Smooth muscle cell (in vitro differentiated cells): ENCODE measurements around the gene WNT5B. TPM values are rescaled to one million over a fixed set of nuclear protein-coding genes. Genes with fewer than 3 reads are reported as not detected.
A peak's percentile ranks its signal among the peaks of the same experiment; 100 is the strongest.

Source experiments
- DNase-seq: peaks from one replicate; lab custom pipeline; 2025; ENCODE audit not compliant: unreplicated experiment; lab: John Stamatoyannopoulos, UW
- H2AFZ ChIP-seq: fragments of 200-600 bp; sonication (generic); 2 replicates; pipeline ENCODE4 v1.6.0; 2016; ENCODE audit warnings: antibody characterized with exemption, low read depth, mild to moderate bottlenecking
- H3F3A ChIP-seq: fragments of 200-600 bp; sonication (generic); 2 replicates; pipeline ENCODE4 v1.6.0; 2017; ENCODE audit warnings: antibody characterized with exemption, low read depth
- H3K27ac ChIP-seq: fragments of 200-600 bp; sonication (generic); 2 replicates; pipeline ENCODE4 v1.5.1; 2016; ENCODE audit warnings: low read depth, mild to moderate bottlenecking
- H3K27me3 ChIP-seq: fragments of 200-600 bp; sonication (generic); 2 replicates; pipeline ENCODE4 v1.6.1; 2016; ENCODE audit warnings: low read depth, mild to moderate bottlenecking
- H3K36me3 ChIP-seq: fragments of 200-600 bp; sonication (generic); 2 replicates; pipeline ENCODE4 v1.5.1; 2016; ENCODE audit warnings: low read depth
- H3K4me1 ChIP-seq: fragments of 200-600 bp; sonication (generic); 2 replicates; pipeline ENCODE4 v1.5.1; 2016; ENCODE audit warnings: low read depth
- H3K4me2 ChIP-seq: fragments of 200-600 bp; sonication (generic); 2 replicates; pipeline ENCODE4 v1.6.0; 2016; ENCODE audit warnings: mild to moderate bottlenecking
- H3K4me3 ChIP-seq: fragments of 200-600 bp; sonication (generic); 2 replicates; pipeline ENCODE4 v1.5.1; 2016; ENCODE audit warnings: mild to moderate bottlenecking
- H3K79me2 ChIP-seq: fragments of 200-600 bp; sonication (generic); 2 replicates; pipeline ENCODE4 v1.6.0; 2016; ENCODE audit warnings: low read depth, mild to moderate bottlenecking
- H3K9ac ChIP-seq: fragments of 200-600 bp; sonication (generic); 2 replicates; pipeline ENCODE4 v1.6.0; 2016; ENCODE audit warnings: low read depth
- H3K9me3 ChIP-seq: fragments of 200-600 bp; sonication (generic); replicated peaks from 2 replicates; pipeline ENCODE4 v1.5.1; 2016; ENCODE audit warnings: low read depth
- H4K20me1 ChIP-seq: fragments of 200-600 bp; sonication (generic); 2 replicates; pipeline ENCODE4 v1.6.0; 2016; ENCODE audit warnings: low read depth
- WGBS: methylation state at CpG from one replicate; pipeline ENCODE4 v1.1.7; 2016; ENCODE audit warnings: low lambda C conversion rate; 5-methylcytosine and 5-hydroxymethylcytosine counted together
- polyA plus RNA-seq: library from polyadenylated mRNA; unstranded; fragments of >200 nt; fragmentation: Nextera tagmentation; extraction: Ambion mirVana; gene quantifications from 2 replicates; pipeline ENCODE4 v1.2.1, GENCODE V29; 2016
- total RNA-seq: library from RNA; depleted of rRNA; stranded (reverse); fragments of >200 nt; gene quantifications from 2 replicates; pipeline ENCODE4 v1.2.3, GENCODE V29; 2014
- TF ChIP-seq, protein P1 (sequence below): fragments of 200-600 bp; sonication (generic); IDR thresholded peaks from 2 replicates; pipeline ENCODE4 v1.5.1; 2017; ENCODE audit warnings: borderline replicate concordance, mild to moderate bottlenecking, antibody characterized with exemption; ENCODE audit not compliant: insufficient read depth, poor library complexity, severe bottlenecking

WNT5B gene
- total and polyA plus RNA-seq, 2 experiments from 2014 or later: 11.5 to 31.7 TPM

- no peak overlapping the region for H3K4me3 ChIP-seq
- H3K4me1 ChIP-seq: no peaks in the 10 kb centered on the region
- no peaks in the 10 kb centered on the region for H4K20me1 ChIP-seq
- H3F3A ChIP-seq: no peaks in the 10 kb centered on the region
- H3K27ac ChIP-seq: no peak overlapping the region
- no peaks in the 10 kb centered on the region for H3K27me3 ChIP-seq
- no peak overlapping the region for H3K9ac ChIP-seq
- no peaks in the 10 kb centered on the region for H3K9me3 ChIP-seq
- H3K36me3 ChIP-seq: no peaks in the 10 kb centered on the region
- no peak overlapping the region for H3K4me2 ChIP-seq
- no peaks in the 10 kb centered on the region for H3K79me2 ChIP-seq
- no peak overlapping the region for H2AFZ ChIP-seq
- TF ChIP-seq, protein P1, sequence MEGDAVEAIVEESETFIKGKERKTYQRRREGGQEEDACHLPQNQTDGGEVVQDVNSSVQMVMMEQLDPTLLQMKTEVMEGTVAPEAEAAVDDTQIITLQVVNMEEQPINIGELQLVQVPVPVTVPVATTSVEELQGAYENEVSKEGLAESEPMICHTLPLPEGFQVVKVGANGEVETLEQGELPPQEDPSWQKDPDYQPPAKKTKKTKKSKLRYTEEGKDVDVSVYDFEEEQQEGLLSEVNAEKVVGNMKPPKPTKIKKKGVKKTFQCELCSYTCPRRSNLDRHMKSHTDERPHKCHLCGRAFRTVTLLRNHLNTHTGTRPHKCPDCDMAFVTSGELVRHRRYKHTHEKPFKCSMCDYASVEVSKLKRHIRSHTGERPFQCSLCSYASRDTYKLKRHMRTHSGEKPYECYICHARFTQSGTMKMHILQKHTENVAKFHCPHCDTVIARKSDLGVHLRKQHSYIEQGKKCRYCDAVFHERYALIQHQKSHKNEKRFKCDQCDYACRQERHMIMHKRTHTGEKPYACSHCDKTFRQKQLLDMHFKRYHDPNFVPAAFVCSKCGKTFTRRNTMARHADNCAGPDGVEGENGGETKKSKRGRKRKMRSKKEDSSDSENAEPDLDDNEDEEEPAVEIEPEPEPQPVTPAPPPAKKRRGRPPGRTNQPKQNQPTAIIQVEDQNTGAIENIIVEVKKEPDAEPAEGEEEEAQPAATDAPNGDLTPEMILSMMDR: no peak
- WGBS: 56% methylated on average over 2 of the region's 2 CpGs
- DNase-seq: no peak
Measured at GRCh38 chr12:1681493-1681807, 52.4 kb downstream of the WNT5B start.

DNA sequence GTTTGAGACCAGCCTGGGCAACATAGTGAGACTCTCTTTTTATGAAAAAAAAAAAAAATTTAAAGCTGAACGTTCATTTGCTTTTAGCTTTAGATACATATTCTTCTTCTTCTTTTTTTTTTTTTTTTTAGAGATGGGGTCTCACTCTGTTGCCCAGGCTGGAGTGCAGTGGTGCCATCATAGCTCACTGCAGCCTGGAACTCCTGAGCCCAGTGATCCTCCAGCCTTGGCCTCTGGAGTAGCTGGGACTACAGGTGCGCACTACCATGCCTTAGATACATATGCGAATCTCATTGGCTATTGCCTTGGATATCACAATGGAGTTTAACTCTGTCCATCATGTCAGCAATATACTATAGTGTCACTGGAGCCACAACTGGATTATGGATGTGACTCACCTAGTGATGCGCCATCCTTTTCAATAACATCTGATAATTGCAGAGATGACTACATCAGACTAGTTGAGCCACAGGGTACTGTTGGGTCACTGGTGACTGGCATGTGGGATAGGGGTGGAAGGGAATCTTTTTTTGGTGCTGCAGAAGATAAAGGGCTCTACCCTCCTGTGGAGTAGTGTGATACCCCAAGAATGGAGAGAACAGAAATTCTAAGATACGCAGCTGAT lies 59.2 kb downstream of the WNT5B start:
- 96% methylated on average over 5 of the region's 5 CpGs for WGBS
- Histone ChIP-seq H2AFZ (no peak overlapping the region), H4K20me1 (peaks cover 19% of the 10 kb centered on the region), H3K27ac (no peak overlapping the region), H3F3A (peaks cover 11% of the 10 kb centered on the region), H3K9me3 (no peaks in the 10 kb centered on the region), H3K4me3 (no peak overlapping the region), H3K27me3 (no peaks in the 10 kb centered on the region), H3K79me2 (peaks cover 22% of the 10 kb centered on the region), H3K4me1 (peaks cover 19% of the 10 kb centered on the region), H3K9ac (no peak overlapping the region), H3K36me3 (no peaks in the 10 kb centered on the region), H3K4me2 (no peak overlapping the region)
- DNase-seq: no peak
- TF ChIP-seq, protein P1: no peak

DNA sequence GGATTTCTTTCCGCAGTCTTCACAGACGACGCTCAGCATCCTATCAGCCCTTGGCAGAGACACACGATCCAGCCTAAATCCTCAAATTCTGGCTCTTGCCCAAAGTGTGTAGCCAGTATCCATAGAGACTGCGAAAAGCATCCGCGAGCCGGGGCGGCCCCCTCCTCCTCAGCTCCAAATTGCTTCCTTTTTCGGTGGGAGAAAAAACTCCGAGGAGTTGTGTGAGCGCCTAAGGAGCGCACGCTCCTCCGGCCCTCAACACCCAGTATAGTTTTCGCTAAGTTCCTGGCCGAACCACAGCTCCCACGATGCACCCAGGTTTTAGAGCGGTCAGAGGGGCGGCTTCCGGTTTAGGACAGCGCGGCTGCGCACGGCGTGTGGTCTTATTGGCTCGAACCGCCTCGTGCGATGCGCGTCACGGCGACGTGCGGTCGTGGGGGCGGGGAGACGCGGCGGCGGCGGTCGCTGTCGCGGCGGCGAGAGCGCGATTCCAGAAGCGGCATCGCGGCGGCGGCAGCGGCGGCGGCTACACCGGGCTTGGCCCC lies 61.6 kb downstream of the WNT5B start, which contains the start of gene ADIPOR2:
ADIPOR2 (plus strand) TSS at position 493 of the 545 bp plus-strand sequence. CDS start 63,274 bp downstream, outside the sequence.
- TF ChIP-seq, protein P1: no peak
- peak within 1 kb of the TSS; percentile 99 for H3K9ac ChIP-seq
- peak; percentile 79 for DNase-seq
- under 1% methylated on average over 55 of the region's 59 CpGs for whole genome bisulfite sequencing
- H3K27ac ChIP-seq: peak within 1 kb of the TSS; percentile 86
- no peaks in the 10 kb centered on the region for H3K9me3 ChIP-seq
- H4K20me1 ChIP-seq: peaks cover 44% of the 10 kb centered on the region
- H3K4me3 ChIP-seq: peak within 1 kb of the TSS; percentile 98
- H3K4me1 ChIP-seq: peaks cover 19% of the 10 kb centered on the region
- peaks cover 11% of the 10 kb centered on the region for H3F3A ChIP-seq
- H3K36me3 ChIP-seq: no peaks in the 10 kb centered on the region
- peak within 1 kb of the TSS; percentile 97 for H3K4me2 ChIP-seq
- H3K79me2 ChIP-seq: peaks cover 46% of the 10 kb centered on the region
- peak within 1 kb of the TSS; percentile 45 for H2AFZ ChIP-seq
- no peaks in the 10 kb centered on the region for H3K27me3 ChIP-seq
